Lower leg skin (tissue), 3 donors: ENCODE results near the gene DLG5.

Source experiments
- POLR2A ChIP-seq, 2 donors: fragments of 450-650 bp; IDR thresholded peaks; one replicate each; pipeline ENCODE4 v1.6.1; 2016 to 2017; ENCODE audit warnings: antibody characterized with exemption in 2 of 2, mild to moderate bottlenecking in 1 of 2, moderate library complexity in 1 of 2
- TF ChIP-seq, protein P1 (sequence below), 3 donors: fragments of 450-650 bp; IDR thresholded peaks; one replicate each; pipeline ENCODE4 v1.5.1; 2016; ENCODE audit warnings: antibody characterized with exemption in 3 of 3, mild to moderate bottlenecking in 3 of 3, moderate library complexity in 2 of 3

DNA sequence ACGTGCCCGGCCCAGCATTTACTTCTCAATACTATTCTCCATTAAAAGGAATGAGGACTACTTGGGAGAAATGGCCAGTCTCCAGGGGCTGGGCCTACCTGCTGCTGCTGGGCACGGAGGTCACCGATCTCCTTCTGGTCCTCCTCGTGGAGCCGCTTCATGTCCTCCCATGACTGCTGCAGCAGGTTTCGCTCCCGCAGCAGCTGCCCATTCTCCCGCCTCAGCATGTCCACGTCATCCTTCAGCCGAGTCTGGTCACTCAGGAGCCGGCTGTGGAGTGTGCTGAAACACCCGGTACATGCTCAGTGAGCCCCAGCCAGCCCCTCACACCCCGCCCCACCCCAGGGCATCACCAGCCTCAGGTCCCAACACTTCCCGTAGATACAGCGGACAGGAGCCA is 73.3 kb downstream of the DLG5 start:
- TF ChIP-seq, protein P1, sequence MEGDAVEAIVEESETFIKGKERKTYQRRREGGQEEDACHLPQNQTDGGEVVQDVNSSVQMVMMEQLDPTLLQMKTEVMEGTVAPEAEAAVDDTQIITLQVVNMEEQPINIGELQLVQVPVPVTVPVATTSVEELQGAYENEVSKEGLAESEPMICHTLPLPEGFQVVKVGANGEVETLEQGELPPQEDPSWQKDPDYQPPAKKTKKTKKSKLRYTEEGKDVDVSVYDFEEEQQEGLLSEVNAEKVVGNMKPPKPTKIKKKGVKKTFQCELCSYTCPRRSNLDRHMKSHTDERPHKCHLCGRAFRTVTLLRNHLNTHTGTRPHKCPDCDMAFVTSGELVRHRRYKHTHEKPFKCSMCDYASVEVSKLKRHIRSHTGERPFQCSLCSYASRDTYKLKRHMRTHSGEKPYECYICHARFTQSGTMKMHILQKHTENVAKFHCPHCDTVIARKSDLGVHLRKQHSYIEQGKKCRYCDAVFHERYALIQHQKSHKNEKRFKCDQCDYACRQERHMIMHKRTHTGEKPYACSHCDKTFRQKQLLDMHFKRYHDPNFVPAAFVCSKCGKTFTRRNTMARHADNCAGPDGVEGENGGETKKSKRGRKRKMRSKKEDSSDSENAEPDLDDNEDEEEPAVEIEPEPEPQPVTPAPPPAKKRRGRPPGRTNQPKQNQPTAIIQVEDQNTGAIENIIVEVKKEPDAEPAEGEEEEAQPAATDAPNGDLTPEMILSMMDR (IDR thresholded peaks at IDR 0.05) = no peak
- TF ChIP-seq POLR2A (IDR thresholded peaks at IDR 0.05) = no peak
